MG63 (cell line): ENCODE data around the gene LYSMD2. TPM values are rescaled to one million over a fixed set of nuclear protein-coding genes. Genes with fewer than 3 reads are reported as not detected.

Experiments used
- DNase-seq: peaks from one replicate; pipeline ENCODE4 v3.0.0-alpha.2; 2020
- H3K27me3 ChIP-seq: fragments of 250-450 bp; sonication (Bioruptor Pico); 2 replicates; pipeline ENCODE4 v1.5.1; 2020; ENCODE audit warnings: mild to moderate bottlenecking, moderate library complexity
- H3K36me3 ChIP-seq: fragments of 250-450 bp; sonication (Bioruptor Pico); 2 replicates; pipeline ENCODE4 v1.5.1; 2020; ENCODE audit warnings: mild to moderate bottlenecking, moderate library complexity
- H3K4me3 ChIP-seq: fragments of 250-450 bp; sonication (Bioruptor Pico); 2 replicates; pipeline ENCODE4 v1.5.1; 2020; ENCODE audit warnings: mild to moderate bottlenecking, moderate library complexity
- H3K9me3 ChIP-seq: fragments of 250-450 bp; sonication (Bioruptor Pico); 2 replicates; pipeline ENCODE4 v1.5.1; 2020; ENCODE audit warnings: mild to moderate bottlenecking, moderate library complexity
- total RNA-seq: library from RNA; depleted of rRNA; stranded (reverse); fragments of >200 nt; shearing (Covaris generic); gene quantifications from 2 replicates; pipeline ENCODE4 v1.2.3, GENCODE V29; 2014; ENCODE audit warnings: low replicate concordance; rRNA removed

Gene LYSMD2
- total RNA-seq, 1 experiment from 2014 or later = 25.2 TPM

DNA sequence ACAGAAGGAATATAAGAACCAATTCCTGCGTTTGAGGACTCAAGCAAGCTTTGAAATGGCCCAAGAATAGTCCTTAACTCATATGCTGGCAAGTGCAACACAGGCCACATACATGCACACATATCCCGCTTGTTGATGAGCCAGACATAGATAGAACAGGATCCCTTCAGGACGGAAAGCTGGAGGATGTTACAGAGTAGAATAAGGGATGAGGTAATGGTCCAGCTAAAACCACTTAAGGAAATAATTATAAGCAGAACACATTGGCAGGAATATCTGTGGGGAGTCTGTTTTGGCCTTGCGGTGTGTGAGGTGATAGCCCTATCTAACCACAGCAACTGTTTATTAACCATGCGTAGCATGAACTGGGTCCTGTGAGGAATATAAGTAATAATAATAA, 31.2 kb downstream of the LYSMD2 start:
- peaks cover 3% of the 10 kb centered on the region for H3K27me3 ChIP-seq
- no peak overlapping the region for H3K4me3 ChIP-seq
- DNase-seq = no peak
- no peaks in the 10 kb centered on the region for H3K9me3 ChIP-seq
- H3K36me3 ChIP-seq = no peaks in the 10 kb centered on the region

DNA sequence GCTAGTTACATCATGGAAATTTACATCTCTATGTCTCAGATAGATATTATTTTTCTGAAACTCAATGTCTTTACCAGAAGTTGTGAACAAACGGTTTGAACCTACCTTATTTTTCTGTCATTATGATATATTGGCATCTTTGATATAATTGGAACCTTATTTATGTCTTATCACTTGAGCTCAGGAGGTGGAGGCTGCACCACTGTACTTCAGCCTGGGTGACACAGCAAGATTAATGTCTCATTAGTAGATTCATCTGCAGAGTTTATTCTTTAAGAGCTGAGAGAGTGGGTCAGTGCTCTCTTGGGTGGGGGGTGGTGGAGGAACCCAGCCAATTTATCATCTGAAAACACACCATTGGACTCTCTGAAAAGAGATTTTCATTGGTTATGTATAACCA, 34.7 kb downstream of the LYSMD2 start:
- no peaks in the 10 kb centered on the region for H3K9me3 ChIP-seq
- DNase-seq = no peak
- H3K27me3 ChIP-seq = peaks cover 28% of the 10 kb centered on the region
- no peaks in the 10 kb centered on the region for H3K36me3 ChIP-seq
- H3K4me3 ChIP-seq = no peak overlapping the region

DNA sequence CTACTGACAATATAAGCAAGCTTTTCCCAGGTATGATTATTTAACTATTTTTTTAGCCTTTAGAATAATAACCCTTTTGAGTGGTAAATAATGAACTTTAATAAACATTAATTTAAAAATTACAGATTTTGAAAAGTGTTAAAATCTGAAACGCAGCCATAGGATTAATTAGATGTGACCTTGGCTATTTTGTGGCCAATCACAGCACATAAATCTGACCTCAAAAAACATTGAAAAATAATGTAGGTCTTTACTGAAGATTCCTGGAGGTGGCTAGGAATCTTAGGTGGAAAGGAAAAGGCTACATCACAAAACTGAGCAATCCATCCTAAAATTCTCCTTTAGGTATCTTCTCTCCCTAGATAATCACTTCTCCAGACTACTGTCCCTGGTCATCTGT, 38.1 kb downstream of the LYSMD2 start:
- no peak for DNase-seq
- no peaks in the 10 kb centered on the region for H3K9me3 ChIP-seq
- no peaks in the 10 kb centered on the region for H3K36me3 ChIP-seq
- no peak overlapping the region for H3K4me3 ChIP-seq
- H3K27me3 ChIP-seq = peaks cover 28% of the 10 kb centered on the region

DNA sequence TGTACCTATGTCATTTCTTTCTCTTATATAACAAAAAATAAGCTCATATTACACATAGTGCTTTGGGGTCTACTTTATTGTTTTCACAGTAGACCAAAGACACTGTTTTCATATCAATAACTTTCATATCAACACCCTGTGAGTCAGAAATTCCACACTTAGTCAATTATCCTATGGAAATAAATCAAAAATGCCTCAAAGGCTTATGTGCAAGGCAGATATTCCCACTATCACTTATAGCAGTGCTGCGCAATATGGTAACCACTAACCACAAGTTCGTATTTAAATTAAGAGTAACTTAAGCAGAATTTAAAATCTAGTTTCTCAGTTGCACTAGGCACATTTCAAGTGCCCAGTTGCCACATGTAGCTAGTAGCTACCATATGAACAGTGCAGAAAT, 40.3 kb downstream of the LYSMD2 start:
- H3K36me3 ChIP-seq = no peaks in the 10 kb centered on the region
- DNase-seq = no peak
- no peak overlapping the region for H3K4me3 ChIP-seq
- H3K9me3 ChIP-seq = no peaks in the 10 kb centered on the region
- peaks cover 40% of the 10 kb centered on the region for H3K27me3 ChIP-seq

DNA sequence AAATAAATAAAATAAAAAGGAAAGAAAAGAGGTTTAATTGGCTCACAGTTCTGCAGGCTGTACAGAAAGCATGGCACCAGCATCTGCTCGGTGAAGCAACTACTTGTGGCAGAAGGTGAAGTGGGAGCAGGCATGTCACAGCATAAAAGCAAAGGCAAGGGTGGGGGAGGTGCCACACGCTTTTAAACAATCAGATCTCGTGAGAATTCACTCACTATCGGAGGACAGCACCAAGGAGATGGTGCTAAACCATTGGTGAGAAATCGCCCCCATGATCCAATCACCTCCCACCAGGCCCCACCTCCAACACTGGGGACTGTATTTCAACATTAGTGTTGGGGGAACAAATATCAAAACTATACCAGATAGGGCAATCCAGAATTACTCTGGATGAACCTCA, 40.9 kb downstream of the LYSMD2 start:
- H3K36me3 ChIP-seq = no peaks in the 10 kb centered on the region
- no peaks in the 10 kb centered on the region for H3K9me3 ChIP-seq
- DNase-seq = no peak
- H3K4me3 ChIP-seq = no peak overlapping the region
- H3K27me3 ChIP-seq = peaks cover 46% of the 10 kb centered on the region

DNA sequence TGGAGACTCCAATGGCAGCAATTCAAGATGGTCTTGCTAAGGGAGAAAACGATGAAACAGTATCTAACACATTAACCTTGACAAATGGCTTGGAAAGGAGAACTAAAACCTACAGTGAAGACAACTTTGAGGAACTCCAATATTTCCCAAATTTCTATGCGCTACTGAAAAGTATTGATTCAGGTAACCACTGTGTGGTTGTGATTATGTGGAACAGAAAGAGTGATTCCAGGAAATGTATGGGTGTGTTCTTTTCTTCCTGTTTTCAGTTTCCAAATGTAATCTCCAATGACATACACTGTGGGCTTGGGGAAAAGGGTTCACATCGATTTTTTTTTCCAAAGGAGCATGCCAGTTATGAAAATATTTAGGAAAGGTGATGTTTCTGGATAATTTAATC, 45.3 kb downstream of the LYSMD2 start:
- H3K27me3 ChIP-seq = peaks cover 33% of the 10 kb centered on the region
- no peak overlapping the region for H3K4me3 ChIP-seq
- H3K36me3 ChIP-seq = no peaks in the 10 kb centered on the region
- H3K9me3 ChIP-seq = no peaks in the 10 kb centered on the region
- no peak for DNase-seq

DNA sequence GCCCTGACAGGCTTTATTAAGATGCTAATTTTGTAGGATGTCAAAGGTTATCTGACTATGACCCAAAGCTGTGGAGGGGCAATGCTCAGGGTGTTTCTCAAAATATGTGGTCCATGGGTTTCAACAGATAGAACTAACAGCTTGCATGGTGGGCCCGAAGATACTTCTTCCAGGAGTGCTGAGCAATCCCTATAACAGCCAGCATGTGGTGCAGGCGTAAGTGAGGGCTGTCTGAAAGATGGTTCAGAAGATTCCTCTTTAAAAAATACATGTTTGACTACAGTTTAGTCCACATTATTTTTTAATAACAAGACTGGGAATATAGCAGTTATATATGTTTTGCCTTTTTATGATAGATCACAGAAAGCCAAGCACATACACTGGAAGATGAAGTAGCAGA, 48.6 kb downstream of the LYSMD2 start:
- Histone ChIP-seq H3K4me3 (no peak overlapping the region), H3K9me3 (no peaks in the 10 kb centered on the region), H3K27me3 (peaks cover 44% of the 10 kb centered on the region), H3K36me3 (no peaks in the 10 kb centered on the region)
- no peak for DNase-seq

DNA sequence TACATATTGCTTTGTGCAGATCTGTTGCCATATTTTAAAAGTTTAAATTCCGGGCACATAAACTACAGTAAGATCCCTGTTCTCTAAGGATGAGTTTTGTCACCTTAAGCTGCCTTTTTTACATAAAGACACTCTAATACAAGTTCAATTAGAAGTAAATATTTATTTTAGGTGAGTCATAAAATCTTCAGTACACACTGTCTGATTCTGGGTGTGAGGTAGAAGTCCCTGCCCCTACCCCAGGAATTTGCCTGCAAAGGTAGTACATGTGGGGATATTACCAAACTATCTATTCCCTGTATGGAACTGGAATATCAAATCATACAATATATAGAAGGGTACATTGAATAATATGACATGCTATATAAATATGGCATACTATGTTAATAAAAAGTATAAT, 49.9 kb downstream of the LYSMD2 start:
- no peak overlapping the region for H3K4me3 ChIP-seq
- no peaks in the 10 kb centered on the region for H3K36me3 ChIP-seq
- DNase-seq = no peak
- H3K9me3 ChIP-seq = no peaks in the 10 kb centered on the region
- peaks cover 38% of the 10 kb centered on the region for H3K27me3 ChIP-seq

DNA sequence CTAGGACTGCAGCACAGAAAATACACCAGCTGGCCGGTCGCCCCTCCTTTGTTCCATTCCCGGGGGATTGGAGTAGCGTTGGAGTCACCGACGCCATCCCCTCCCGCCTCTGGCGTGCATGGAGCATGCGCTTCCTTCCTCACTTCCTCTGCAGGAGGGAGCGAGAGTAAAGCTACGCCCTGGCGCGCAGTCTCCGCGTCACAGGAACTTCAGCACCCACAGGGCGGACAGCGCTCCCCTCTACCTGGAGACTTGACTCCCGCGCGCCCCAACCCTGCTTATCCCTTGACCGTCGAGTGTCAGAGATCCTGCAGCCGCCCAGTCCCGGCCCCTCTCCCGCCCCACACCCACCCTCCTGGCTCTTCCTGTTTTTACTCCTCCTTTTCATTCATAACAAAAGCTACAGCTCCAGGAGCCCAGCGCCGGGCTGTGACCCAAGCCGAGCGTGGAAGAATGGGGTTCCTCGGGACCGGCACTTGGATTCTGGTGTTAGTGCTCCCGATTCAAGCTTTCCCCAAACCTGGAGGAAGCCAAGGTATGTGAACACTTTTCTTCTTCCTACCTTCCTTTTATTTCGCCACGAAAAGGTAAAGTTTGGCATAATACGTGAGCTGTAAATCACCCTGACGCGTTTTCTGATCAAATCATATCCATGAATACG, 56.0 kb downstream of the LYSMD2 start, which contains the start of gene SCG3:
TSS of gene SCG3 (plus strand) at position 201 of the 661 bp plus-strand sequence. CDS start at position 454, 253 bp downstream.
- peak; percentile 34 for DNase-seq
- H3K27me3 ChIP-seq = peaks cover 25% of the 10 kb centered on the region
- H3K9me3 ChIP-seq = no peaks in the 10 kb centered on the region
- H3K36me3 ChIP-seq = no peaks in the 10 kb centered on the region
- no peak within 1 kb of the TSS for H3K4me3 ChIP-seq

DNA sequence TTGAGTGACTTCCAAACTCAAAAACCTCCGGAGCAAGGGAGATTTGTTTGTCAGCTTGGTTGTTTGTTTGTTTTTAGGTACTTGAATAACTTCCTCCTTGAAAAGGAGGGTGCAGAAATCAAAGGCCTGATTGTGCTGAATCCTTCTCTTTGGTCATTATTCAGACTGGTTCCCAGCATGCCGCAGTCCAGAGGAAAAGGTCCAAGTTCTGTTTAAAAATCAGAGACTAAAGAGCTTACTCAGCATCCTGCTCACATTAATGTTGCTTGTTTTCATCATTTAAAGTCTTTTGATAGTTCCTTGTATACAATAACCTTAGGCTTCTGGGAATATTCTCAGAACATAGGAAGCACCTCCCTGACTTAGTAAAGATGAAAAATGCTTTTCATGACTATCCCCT, 57.1 kb downstream of the LYSMD2 start:
- H3K27me3 ChIP-seq = peaks cover 25% of the 10 kb centered on the region
- H3K9me3 ChIP-seq = no peaks in the 10 kb centered on the region
- H3K4me3 ChIP-seq = no peak overlapping the region
- H3K36me3 ChIP-seq = no peaks in the 10 kb centered on the region
- DNase-seq = no peak

DNA sequence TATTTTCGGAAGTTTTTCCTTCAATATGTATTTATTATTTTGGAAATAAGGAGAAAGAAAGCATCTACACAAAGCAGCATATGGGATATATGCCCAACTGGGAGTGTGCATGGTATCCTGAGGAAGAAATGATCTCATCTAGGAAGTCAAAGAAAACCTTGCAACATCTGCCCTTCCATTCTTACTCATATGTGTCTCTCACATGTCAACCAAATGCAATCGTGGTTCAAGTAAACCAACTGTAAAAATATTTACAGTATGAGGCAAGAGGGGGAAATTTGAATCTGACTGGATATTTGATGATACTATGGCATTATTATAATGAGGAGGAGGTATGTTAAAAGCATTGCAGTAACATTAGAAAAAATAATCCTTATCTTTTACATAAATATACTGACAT, 59.4 kb downstream of the LYSMD2 start:
- no peak for DNase-seq

DNA sequence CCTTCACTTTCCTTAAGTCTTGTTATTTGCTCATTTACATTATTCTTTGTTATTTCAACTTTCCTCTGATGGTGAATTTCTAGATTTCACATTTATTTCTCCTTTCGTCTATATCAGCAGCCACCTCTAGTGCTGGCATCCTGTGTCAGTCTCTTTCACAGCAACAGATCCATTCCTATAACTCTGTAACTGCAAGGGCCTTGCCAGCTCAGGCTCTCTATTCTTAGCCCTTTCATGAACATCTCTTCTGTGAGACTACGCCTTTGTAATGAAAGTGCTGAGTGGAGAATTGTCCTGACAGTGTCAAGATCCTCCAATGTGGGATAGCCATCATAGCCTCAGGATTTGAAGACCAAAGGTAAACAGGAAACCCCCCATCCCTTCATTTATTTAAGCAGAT, 60.0 kb downstream of the LYSMD2 start:
- no peak for DNase-seq
- peaks cover 9% of the 10 kb centered on the region; the same call in 1 of the 2 replicates for H3K27me3 ChIP-seq
- no peak overlapping the region for H3K4me3 ChIP-seq

More for the DNA sequence above, 59.4 kb downstream of the LYSMD2 start:
- H3K36me3 ChIP-seq = no peaks in the 10 kb centered on the region
- peaks cover 14% of the 10 kb centered on the region; the same call in 1 of the 2 replicates for H3K27me3 ChIP-seq
- H3K4me3 ChIP-seq = no peak overlapping the region
- no peaks in the 10 kb centered on the region for H3K9me3 ChIP-seq

DNA sequence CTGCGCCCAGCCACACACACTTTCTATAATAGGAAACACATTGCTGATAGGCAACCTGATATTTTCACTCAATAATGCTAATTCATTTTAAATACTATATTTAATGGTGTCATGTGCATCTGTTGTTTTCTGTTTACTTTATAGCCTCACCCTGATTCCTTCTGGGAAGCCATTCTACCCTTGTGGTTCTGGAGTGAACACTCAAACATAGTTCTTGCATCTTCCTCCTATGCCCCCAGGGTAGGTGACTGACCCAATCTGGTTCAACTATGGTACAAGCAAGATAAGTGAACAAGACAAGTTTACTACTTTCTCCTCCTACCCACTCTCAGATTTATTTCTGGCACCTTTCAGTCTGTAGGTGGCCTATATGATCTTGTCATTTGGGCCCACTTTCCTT, 60.4 kb downstream of the LYSMD2 start:
- Histone ChIP-seq H3K27me3 (peaks cover 7% of the 10 kb centered on the region; the same call in 1 of the 2 replicates), H3K36me3 (no peaks in the 10 kb centered on the region), H3K4me3 (no peak overlapping the region), H3K9me3 (no peaks in the 10 kb centered on the region)
- no peak for DNase-seq

More for the DNA sequence above, 60.0 kb downstream of the LYSMD2 start:
- H3K9me3 ChIP-seq = no peaks in the 10 kb centered on the region
- H3K36me3 ChIP-seq = no peaks in the 10 kb centered on the region

DNA sequence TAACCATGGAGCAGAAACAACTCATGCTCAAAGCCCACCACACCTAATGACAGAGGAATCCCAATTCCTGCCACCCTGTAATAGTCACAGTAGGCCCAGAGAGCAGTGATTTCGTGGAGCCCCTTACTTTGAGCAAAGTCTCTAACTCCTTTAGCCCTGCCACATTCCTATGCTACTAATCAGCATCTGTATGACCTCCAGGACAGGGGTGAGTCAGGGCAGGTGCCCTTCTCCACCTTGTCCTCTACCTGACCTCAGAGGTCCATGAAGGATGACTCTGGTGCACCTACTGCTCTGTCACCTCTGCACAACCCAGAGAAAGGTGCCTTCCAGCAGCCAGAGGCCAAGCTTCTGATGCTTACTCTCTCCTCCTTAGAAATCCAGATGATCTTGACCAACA, 62.2 kb downstream of the LYSMD2 start:
- no peaks in the 10 kb centered on the region for H3K27me3 ChIP-seq
- DNase-seq = no peak
- H3K9me3 ChIP-seq = no peaks in the 10 kb centered on the region
- H3K36me3 ChIP-seq = no peaks in the 10 kb centered on the region
- no peak overlapping the region for H3K4me3 ChIP-seq

Other genes with a start within 250 kb of the LYSMD2 start
- gene DMXL2, start 114.9 kb downstream of the LYSMD2 start, total RNA-seq = 6.6 and 16.2 TPM in 2 replicates
- not detected in 2 replicates for gene SCG3, start 56.2 kb downstream of the LYSMD2 start, total RNA-seq
- gene TMOD2, start 13.9 kb upstream of the LYSMD2 start, total RNA-seq = 1.3 and 1.4 TPM in 2 replicates
- 37.8 and 40.6 TPM in 2 replicates for gene TMOD3, start 92.0 kb upstream of the LYSMD2 start, total RNA-seq
- gene LEO1, start 234.1 kb upstream of the LYSMD2 start, total RNA-seq = 30.5 and 42.9 TPM in 2 replicates